OCI-LY3 (cell line): ENCODE measurements around the gene OAF.

Experiments
- H2AFZ ChIP-seq: fragments of 200-600, 300-600 bp; shearing (Covaris generic); 2 replicates; pipeline ENCODE4 v1.6.0; 2014; ENCODE audit warnings: antibody characterized with exemption, low read depth, low read length
- H3K27ac ChIP-seq: fragments of 200-600, 300-600 bp; sonication (generic); 2 replicates; pipeline ENCODE4 v1.5.1; 2014; ENCODE audit warnings: mild to moderate bottlenecking, low read length, moderate library complexity, mixed read lengths
- H3K27me3 ChIP-seq: fragments of 200-600, 300-600 bp; sonication (generic); 2 replicates; pipeline ENCODE4 v1.6.1; 2014; ENCODE audit warnings: low read depth, low read length, mixed read lengths
- H3K36me3 ChIP-seq: fragments of 200-600, 300-600 bp; sonication (generic); replicated peaks from 2 replicates; pipeline ENCODE3; 2014; ENCODE audit warnings: low read depth, low read length, mixed read lengths
- H3K4me1 ChIP-seq: fragments of 300-600, 200-600 bp; sonication (generic); 2 replicates; pipeline ENCODE4 v1.6.1; 2014; ENCODE audit warnings: low read length, mixed read lengths
- H3K4me2 ChIP-seq: fragments of 200-600, 300-600 bp; sonication (generic); 2 replicates; pipeline ENCODE4 v1.6.1; 2014; ENCODE audit warnings: low read length, mixed read lengths
- H3K4me3 ChIP-seq: fragments of 300-600, 200-600 bp; sonication (generic); 2 replicates; pipeline ENCODE4 v1.5.1; 2014; ENCODE audit warnings: antibody characterized with exemption, mild to moderate bottlenecking, low read length, moderate library complexity
- H3K79me2 ChIP-seq: fragments of 300-600, 200-600 bp; shearing (Covaris generic); 2 replicates; pipeline ENCODE4 v1.6.1; 2014; ENCODE audit warnings: mild to moderate bottlenecking, low read length, mixed read lengths
- H3K9ac ChIP-seq: fragments of 300-600, 200-600 bp; shearing (Covaris generic); 2 replicates; pipeline ENCODE4 v1.6.0; 2014; ENCODE audit warnings: mild to moderate bottlenecking, low read length, moderate library complexity
- H3K9me3 ChIP-seq: fragments of 200-600, 300-600 bp; shearing (Covaris generic); 2 replicates; pipeline ENCODE4 v1.6.1; 2014; ENCODE audit warnings: low read length, mixed read lengths; ENCODE audit not compliant: insufficient read depth
- H4K20me1 ChIP-seq: fragments of 200-600, 300-600 bp; sonication (generic); 2 replicates; pipeline ENCODE4 v1.6.1; 2016; ENCODE audit warnings: low read length, mixed read lengths; ENCODE audit not compliant: insufficient read depth
- EZH2phosphoT487 ChIP-seq: fragments of 200-600 bp; shearing (Covaris generic); IDR thresholded peaks from 2 replicates; pipeline ENCODE4 v1.6.1; 2018; ENCODE audit warnings: antibody characterized with exemption, mixed run types, low read depth
- TF ChIP-seq, protein P1 (sequence below): fragments of 200-600, 300-600 bp; sonication (generic); IDR thresholded peaks from 2 replicates; pipeline ENCODE4 v1.5.1; 2014; ENCODE audit warnings: antibody characterized with exemption, low read length, low read depth

Gene OAF

DNA sequence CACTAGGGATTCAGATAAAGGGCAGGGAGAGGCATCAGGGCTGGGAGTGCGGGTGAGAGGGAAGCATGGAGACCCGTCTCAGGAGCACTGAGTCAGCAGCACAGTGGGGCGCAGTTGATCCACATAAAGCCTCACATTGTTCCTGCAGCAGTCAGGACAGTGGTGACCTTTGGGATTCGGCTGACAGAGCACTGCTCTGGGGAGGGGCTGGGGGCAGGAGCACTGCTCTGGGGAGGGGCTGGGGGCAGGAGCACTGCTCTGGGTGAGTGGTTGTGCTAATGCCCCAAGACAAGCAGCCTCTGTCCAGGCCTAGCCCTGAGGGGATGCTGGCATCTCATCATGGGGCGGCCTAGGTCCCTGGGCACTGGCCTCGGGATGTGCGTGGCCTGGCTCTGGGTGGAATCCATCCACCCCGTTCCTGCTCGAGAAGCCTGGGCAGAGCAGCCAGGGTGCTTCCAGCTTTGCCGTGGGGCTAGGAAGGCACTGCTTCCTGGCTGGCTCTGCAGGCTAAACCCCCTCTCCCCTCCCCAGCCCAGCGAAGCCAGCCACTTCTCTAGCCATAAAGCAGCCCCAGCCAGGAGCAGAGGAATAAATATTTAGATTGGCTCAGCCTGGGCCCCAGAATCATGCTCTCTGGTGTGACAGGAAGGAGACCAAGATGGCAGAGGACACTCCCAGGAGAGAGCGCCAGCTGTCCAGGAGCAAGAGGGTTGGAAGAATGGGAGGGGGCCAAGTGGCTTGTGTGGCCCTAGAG lies 7.3 kb downstream of the OAF start:
- Histone ChIP-seq H3K4me1 (no peaks in the 10 kb centered on the region), H3K79me2 (no peaks in the 10 kb centered on the region), H4K20me1 (no peaks in the 10 kb centered on the region), H3K9me3 (no peaks in the 10 kb centered on the region), H3K4me2 (no peak overlapping the region), H3K27me3 (no peaks in the 10 kb centered on the region), H3K36me3 (no peaks in the 10 kb centered on the region), H3K27ac (no peak overlapping the region), H3K4me3 (no peak overlapping the region), H3K9ac (no peak overlapping the region), H2AFZ (no peak overlapping the region)
- no peak for TF ChIP-seq EZH2phosphoT487
- TF ChIP-seq, protein P1, sequence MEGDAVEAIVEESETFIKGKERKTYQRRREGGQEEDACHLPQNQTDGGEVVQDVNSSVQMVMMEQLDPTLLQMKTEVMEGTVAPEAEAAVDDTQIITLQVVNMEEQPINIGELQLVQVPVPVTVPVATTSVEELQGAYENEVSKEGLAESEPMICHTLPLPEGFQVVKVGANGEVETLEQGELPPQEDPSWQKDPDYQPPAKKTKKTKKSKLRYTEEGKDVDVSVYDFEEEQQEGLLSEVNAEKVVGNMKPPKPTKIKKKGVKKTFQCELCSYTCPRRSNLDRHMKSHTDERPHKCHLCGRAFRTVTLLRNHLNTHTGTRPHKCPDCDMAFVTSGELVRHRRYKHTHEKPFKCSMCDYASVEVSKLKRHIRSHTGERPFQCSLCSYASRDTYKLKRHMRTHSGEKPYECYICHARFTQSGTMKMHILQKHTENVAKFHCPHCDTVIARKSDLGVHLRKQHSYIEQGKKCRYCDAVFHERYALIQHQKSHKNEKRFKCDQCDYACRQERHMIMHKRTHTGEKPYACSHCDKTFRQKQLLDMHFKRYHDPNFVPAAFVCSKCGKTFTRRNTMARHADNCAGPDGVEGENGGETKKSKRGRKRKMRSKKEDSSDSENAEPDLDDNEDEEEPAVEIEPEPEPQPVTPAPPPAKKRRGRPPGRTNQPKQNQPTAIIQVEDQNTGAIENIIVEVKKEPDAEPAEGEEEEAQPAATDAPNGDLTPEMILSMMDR = no peak

DNA sequence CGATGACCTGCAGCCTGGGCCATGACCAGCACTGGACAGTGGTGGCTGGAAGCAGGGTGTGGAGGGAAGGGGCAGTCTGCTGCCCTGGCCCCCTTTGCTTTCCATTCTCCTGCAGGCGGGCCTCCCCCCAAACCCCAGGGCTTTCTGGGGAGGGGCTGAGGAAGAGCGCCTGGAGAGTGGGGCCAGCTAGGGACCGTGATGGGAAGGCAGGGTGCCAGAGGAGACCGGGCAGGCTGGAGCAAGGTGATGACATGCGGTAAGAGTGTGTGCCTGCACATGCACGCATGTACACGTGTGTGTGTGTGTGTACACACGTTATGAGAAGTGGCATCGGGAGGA lies 7.8 kb downstream of the OAF start:
- H3K27me3 ChIP-seq = no peaks in the 10 kb centered on the region
- H3K9me3 ChIP-seq = no peaks in the 10 kb centered on the region
- H3K4me3 ChIP-seq = no peak overlapping the region
- H2AFZ ChIP-seq = no peak overlapping the region
- no peaks in the 10 kb centered on the region for H4K20me1 ChIP-seq
- no peaks in the 10 kb centered on the region for H3K36me3 ChIP-seq
- H3K9ac ChIP-seq = no peak overlapping the region
- H3K4me2 ChIP-seq = no peak overlapping the region
- H3K27ac ChIP-seq = no peak overlapping the region
- H3K79me2 ChIP-seq = no peaks in the 10 kb centered on the region
- TF ChIP-seq EZH2phosphoT487 = no peak
- TF ChIP-seq, protein P1 = no peak
- no peaks in the 10 kb centered on the region for H3K4me1 ChIP-seq

DNA sequence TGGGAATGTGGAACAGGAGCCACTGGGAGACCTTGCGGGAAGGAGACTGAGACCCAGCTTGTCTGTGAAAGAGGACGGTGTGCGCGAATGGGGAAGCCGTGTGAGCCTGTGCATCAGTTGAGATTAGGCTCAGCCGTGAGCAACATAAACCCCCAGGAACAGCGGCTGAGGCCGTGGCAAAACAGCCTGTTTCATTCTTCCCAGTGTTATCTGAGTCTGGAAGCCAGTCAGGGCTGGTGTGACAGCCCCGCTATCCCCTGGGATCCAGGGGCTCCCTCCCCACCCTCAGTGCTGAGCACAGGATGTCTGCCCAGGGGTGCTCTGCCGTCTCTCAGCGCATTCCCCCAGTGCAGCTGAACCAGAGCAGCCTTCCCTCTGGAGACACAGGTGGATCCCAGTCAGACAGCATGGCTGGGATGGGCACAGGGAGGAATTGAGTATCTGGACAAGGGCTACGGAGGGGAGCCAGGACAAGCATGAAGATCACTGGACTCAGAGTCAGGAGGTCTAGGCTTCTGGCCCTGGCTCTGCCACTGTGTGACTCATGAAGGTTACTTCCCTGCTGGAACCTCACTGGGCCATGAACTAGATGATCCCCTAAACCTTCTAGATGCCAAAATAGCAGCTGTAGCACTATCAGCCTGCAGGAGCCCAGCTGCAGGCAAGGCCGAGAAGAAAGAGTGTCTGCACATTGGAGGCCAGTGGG lies 8.6 kb downstream of the OAF start:
- H3K27me3 ChIP-seq = no peaks in the 10 kb centered on the region
- H4K20me1 ChIP-seq = no peaks in the 10 kb centered on the region
- no peaks in the 10 kb centered on the region for H3K79me2 ChIP-seq
- H3K4me1 ChIP-seq = no peaks in the 10 kb centered on the region
- no peak overlapping the region for H3K27ac ChIP-seq
- H3K4me3 ChIP-seq = no peak overlapping the region
- H3K9me3 ChIP-seq = no peaks in the 10 kb centered on the region
- no peak overlapping the region for H3K9ac ChIP-seq
- no peak overlapping the region for H2AFZ ChIP-seq
- TF ChIP-seq, protein P1 = no peak
- no peak for TF ChIP-seq EZH2phosphoT487
- no peaks in the 10 kb centered on the region for H3K36me3 ChIP-seq
- H3K4me2 ChIP-seq = no peak overlapping the region

DNA sequence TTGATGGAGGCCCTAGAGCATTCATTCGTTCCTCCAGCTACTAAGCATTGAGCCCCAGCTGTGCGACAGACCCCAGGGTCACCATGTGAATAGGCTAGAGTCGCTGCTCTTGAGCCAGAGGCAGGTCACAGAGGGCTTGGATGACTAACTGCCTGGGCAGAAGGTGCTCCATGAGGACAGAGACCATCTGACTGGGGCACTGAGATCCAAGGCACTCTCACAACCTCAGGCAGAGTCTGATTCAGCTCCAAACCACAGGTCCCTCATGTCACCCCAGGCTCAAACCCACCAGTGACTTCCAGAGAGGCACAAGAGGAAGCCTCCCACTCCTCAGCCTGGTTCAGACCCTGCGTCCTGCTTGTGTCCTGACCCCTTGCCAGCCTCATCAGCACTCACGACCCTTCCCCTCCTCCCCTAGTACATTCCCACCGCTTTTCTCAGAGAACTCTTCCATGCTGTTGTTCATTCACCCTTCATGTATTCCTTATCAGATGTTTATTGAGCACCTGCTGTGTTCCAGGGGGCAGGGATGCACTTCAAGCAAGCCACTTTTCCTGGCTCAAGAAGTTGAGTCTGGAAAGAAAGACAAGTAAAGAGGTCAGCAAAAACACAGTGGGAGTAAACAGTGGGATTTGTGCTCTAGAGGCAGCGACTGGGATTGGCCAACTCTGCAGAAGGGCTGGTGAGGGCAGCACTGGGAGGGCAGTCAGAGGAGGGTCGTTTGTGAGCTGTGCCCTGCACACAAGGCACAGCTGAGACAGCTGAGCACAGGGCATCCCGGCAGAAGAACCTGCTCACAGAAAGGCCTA lies 9.3 kb downstream of the OAF start:
- H3K9me3 ChIP-seq = no peaks in the 10 kb centered on the region
- H3K27ac ChIP-seq = no peak overlapping the region
- H3K36me3 ChIP-seq = no peaks in the 10 kb centered on the region
- no peak overlapping the region for H3K9ac ChIP-seq
- no peak overlapping the region for H3K4me3 ChIP-seq
- no peaks in the 10 kb centered on the region for H3K79me2 ChIP-seq
- H4K20me1 ChIP-seq = no peaks in the 10 kb centered on the region
- no peaks in the 10 kb centered on the region for H3K27me3 ChIP-seq
- no peak overlapping the region for H2AFZ ChIP-seq
- TF ChIP-seq, protein P1 = no peak
- no peak for TF ChIP-seq EZH2phosphoT487
- peaks cover 6% of the 10 kb centered on the region; the same call in 1 of the 2 replicates for H3K4me1 ChIP-seq
- no peak overlapping the region for H3K4me2 ChIP-seq
